Astrocyte of the cerebellum (primary cell): ENCODE measurements around the gene CUBN.
A peak's percentile ranks its signal among the peaks of the same experiment; 100 is the strongest.

ENCODE experiments used
- DNase-seq: peaks from one replicate; pipeline ENCODE4 v3.0.0-alpha.2; 2011; ENCODE audit warnings: low read depth
- H3K4me3 ChIP-seq: 2 replicates; pipeline ENCODE4 v1.5.1; 2011; ENCODE audit warnings: mild to moderate bottlenecking, low read depth, low read length, moderate library complexity
- in situ Hi-C: cut with HindIII; loops from 2 replicates; pipeline ENCODE4 v1.10.0; 2017; ENCODE audit warnings: low sequenced_read_pairs
- TF ChIP-seq, protein P1 (sequence below): IDR thresholded peaks from 2 replicates; pipeline ENCODE4 v1.5.1; 2012; ENCODE audit warnings: low read length, low read depth, moderate library complexity, mild to moderate bottlenecking; ENCODE audit errors: missing control alignments

Gene CUBN

DNA sequence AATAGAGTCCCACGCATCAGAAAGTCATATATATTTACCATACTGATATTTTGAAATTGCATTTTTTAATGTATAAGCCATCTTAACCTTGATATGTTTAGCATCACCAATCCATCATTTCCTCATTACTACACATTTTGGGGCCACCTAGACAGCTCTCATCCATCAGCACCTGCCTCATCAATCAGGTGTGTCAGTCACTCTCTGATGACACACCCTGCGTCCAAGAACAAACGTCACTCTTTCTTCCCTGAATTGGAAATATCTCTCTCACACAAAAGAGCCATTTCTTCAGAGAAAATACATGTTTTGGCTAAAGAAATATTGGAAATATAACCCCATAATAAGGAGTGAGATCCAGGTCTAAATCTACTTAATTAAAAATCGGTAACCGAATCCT, 273.5 kb downstream of the CUBN start:
- TF ChIP-seq, protein P1, sequence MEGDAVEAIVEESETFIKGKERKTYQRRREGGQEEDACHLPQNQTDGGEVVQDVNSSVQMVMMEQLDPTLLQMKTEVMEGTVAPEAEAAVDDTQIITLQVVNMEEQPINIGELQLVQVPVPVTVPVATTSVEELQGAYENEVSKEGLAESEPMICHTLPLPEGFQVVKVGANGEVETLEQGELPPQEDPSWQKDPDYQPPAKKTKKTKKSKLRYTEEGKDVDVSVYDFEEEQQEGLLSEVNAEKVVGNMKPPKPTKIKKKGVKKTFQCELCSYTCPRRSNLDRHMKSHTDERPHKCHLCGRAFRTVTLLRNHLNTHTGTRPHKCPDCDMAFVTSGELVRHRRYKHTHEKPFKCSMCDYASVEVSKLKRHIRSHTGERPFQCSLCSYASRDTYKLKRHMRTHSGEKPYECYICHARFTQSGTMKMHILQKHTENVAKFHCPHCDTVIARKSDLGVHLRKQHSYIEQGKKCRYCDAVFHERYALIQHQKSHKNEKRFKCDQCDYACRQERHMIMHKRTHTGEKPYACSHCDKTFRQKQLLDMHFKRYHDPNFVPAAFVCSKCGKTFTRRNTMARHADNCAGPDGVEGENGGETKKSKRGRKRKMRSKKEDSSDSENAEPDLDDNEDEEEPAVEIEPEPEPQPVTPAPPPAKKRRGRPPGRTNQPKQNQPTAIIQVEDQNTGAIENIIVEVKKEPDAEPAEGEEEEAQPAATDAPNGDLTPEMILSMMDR: no peak
- no peak overlapping the region for H3K4me3 ChIP-seq
- DNase-seq: no peak
- in situ Hi-C loops: no loop called here

DNA sequence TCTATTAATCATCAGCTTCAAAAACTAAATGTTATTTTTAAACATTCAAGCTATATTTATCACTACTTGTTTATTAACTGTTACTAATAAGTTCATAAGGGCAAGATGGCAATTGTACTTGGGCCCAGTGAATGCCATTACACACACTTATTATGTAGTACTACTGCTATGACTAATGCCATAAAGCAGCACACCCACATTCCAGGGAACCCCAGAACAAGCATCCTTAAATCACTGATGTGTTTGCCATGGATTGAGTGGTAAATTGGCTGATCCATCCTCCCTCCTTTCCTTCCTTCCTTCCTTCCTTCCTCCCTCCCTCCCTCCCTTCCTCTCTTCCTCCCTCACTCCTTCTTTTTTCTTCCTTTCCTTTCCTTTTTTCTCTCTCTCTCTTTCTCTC, 275.0 kb downstream of the CUBN start:
- DNase-seq: no peak
- TF ChIP-seq, protein P1: no peak
- in situ Hi-C loops: no loop called here
- no peak overlapping the region for H3K4me3 ChIP-seq

DNA sequence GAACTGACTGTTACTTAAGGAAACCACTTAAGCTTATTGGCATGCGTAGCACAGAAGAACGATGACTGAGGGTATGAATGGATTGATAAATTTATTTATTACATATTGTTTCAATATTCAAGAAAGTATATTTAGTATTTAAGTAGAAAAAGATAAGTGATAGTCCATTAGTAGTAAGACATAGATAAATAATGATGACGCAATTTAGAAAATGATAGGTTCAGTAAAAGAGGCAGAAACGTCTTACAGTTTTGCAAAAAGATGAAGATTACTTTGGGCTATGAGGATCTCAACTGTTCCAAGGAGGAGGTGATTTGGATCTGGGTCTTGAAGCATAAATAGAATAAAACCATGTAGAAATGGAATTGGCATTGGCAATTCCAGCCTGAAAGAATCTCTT, 275.8 kb downstream of the CUBN start:
- DNase-seq: no peak
- in situ Hi-C loops: no loop called here
- no peak overlapping the region for H3K4me3 ChIP-seq
- TF ChIP-seq, protein P1: no peak

DNA sequence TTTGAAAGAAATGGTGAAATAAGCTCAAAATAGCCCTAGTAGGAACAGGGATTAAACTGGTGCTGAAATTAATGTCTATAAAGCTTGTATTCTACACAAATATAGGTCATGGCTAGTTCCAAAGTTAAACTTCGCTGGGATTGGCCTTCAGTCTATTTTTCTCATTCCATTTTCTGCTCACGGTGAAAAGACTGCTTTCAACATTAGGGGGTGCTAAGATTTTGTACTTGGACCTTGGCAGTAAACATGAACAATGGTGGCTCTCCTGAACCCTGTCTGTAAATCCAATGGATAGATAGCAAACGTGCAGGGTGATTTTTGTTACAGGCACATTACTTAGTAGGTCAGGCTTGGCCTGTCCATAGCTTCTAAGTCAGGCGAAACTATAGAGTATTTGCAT, 276.4 kb downstream of the CUBN start:
- TF ChIP-seq, protein P1: peak; percentile 61
- in situ Hi-C loops: no loop called here
- DNase-seq: no peak
- no peak overlapping the region for H3K4me3 ChIP-seq

DNA sequence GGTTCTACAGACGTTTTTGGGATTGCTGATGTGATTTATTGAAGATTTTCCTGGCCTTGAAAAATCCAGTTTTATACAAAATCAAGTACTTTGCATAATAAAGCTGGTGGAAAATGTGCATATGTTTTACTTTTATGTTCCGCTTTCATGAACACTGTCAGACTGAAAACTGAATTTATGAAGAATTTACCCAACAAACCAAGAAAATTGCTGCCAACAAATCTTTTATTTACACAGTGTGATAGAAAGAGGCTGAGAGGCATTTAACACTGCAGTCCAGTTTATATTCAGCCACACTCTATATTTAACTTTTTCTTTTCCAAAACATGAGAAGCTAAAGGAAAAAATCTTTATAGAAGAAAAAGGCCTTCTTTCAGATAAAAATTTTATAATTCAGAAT, 277.0 kb downstream of the CUBN start:
- H3K4me3 ChIP-seq: no peak overlapping the region
- DNase-seq: no peak
- in situ Hi-C loops: no loop called here
- TF ChIP-seq, protein P1: no peak

DNA sequence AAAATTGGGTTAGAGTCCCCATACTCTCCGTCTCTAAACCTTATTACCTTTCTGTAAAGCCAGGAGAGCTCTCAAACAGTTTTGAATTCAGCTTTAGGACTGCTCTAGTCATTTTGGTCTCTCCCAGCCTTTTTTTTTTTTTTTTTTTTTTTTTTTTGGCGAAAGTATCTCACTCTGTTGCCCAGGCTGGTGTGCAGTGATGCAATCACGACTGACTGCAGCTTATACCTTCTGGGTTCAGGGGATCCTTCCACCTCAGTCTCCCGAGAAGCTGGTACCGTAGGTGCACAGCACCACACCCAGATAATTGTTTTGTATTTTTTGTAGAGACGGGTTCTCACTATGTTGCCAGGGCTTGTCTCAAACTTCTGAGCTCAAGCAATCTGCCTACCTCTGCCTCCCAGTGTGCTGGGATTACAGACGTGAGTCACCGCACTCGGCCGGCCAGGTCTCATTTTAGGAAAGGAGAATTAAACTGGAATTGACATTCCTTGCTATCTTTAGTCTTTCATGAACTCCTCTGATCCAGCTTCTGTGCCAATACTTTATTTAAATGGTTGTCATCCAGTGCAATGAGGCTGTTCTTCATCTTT, 281.0 kb downstream of the CUBN start:
- DNase-seq: no peak
- TF ChIP-seq, protein P1: no peak
- in situ Hi-C loops: loop anchor here (25.0 kb wide), 1 partner anchor 739 kb away; no protein-coding TSS in a partner anchor
- no peak overlapping the region for H3K4me3 ChIP-seq
